Left cardiac atrium (tissue), 4 donors: ENCODE measurements around the gene KREMEN2. TPM values are rescaled to one million over a fixed set of nuclear protein-coding genes. Genes with fewer than 3 reads are reported as not detected.
"Not testable (repeated sequence)": the region's sequence is repeated elsewhere in the genome, so short reads cannot be mapped to it uniquely, and the experiment has no call there.

ENCODE experiments used
- ATAC-seq, 2 donors: fragments of 200-7000 bp; cut with Tn5 transposase; one replicate each; pipeline ENCODE4 v1.9.1; 2020; ENCODE audit warnings: mild to moderate bottlenecking in 2 of 2, moderate library complexity in 2 of 2
- DNase-seq: peaks from one replicate; pipeline ENCODE4 v3.0.0-alpha.2; 2020
- intact Hi-C, 2 donors: fragments of 100-400 bp; cut with DNase I; formaldehyde crosslinking; loops; one replicate each; pipeline versions ENCODE4 v1.14.1 to v1.15.1; 2022 to 2023
- total RNA-seq, 2 donors: library from RNA; stranded (reverse); fragmentation: NEBNext Ultra II Directional; extraction: Animal tissue kit (Norgen Biotek cat#: 25700); gene quantifications; one replicate each; pipeline ENCODE4 v1.2.1, GENCODE V29; 2021
- donor health status: DM: no; HTN: yes; CAD: no.
- donor health status: DM: no; HTN: yes; CAD: no; lungs with severe emphysema.
- donor health status: DM: yes; HTN: yes; CAD: no.
- donor health status: Dilated cardiomyopathy.

KREMEN2 gene
- total RNA-seq, 2 donors from 2014 or later: not detected

DNA sequence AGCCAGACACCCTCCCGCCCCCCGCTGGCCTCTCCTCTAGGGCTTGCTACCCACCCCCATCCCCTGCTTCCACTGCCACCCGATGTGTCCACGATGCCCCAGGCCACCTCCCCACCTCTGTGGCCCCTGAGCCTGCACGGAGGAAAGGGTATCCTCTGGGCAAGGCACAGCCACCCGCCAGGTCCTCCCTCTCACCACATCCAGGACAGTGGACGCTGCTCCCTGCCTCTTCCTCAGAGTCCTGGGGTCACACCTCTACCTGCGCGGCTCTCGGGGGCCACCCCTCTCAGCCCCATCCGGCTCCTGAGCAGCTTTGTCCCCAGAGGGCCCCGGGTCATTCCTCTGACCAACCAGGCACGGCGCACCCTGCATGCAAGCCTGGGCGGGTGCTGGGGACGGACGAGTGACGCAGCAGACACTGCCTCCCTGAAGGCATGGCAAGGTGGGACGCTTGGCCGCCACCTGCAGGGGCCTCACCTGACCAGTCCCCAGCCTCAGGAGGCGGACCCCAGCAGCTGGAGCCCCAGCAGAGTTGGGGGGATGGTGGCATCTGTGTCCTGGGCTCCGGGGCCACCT is 27.6 kb upstream of the KREMEN2 start:
- intact Hi-C loops: no loop called here
- ATAC-seq (peak in 1 of 2 donors; percentile 8), DNase-seq (no peak)

DNA sequence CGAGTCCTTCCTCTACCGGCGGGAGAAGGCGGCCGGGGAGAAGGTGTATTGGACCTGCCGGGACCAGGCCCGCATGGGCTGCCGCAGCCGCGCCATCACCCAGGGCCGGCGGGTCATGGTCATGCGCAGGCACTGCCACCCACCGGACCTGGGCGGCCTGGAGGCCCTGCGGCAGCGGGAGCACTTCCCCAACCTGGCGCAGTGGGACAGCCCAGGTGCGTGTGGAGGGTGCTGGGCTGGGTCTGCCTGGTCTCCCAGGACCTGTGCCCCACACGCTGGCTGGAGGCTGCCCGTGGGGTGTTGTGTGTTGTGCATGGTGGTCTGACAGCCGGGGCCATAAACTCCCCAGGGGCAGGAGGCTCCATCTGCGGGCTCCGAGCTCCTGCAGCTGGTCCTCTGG is 26.9 kb upstream of the KREMEN2 start:
- ATAC-seq: no peak

DNA sequence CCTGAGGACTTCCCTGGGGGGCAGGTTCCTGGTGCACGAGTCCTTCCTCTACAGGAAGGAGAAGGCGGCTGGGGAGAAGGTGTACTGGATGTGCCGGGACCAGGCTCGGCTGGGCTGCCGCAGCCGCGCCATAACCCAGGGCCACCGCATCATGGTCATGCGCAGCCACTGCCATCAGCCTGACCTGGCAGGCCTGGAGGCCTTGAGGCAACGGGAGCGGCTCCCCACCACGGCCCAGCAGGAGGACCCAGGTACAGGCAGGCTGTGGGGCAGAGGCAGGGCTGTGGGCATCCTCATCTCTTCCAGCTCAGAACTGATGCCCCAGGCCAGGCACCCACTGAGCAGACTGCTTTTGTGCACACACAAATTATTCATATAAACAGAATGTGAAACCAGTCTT is 25.9 kb upstream of the KREMEN2 start:
- ATAC-seq (no peak), DNase-seq (no peak)
- intact Hi-C loops: no loop called here

More for the DNA sequence above, 26.9 kb upstream of the KREMEN2 start:
- intact Hi-C loops: no loop called here
- DNase-seq: no peak

GRCh38 chr16:2939968-2940367 is 24.1 kb upstream of the KREMEN2 start:
- no peak for DNase-seq
- intact Hi-C loops: no loop called here
- no peak for ATAC-seq

DNA sequence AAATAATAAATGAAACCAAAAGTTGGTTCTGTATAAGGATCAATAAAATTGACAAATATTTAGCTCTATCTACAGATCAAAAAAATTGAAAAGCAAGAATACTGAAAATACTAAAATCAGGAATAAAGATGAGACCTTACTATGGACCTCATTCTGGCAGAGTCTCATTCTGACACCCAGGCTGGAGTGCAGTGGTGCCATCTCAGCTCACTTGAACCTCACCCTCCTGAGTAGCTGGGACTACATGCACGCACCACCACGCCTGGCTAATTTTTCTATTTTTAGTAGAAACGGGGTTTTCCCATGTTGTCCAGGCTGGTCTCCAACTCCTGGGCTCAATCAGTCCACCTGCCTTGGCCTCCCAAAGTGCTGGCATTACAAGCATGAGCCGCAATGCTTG is 22.0 kb upstream of the KREMEN2 start:
- intact Hi-C loops: no loop called here
- ATAC-seq: no peak
- no peak for DNase-seq

- intact Hi-C loops, ATAC-seq, DNase-seq: not testable (repeated sequence)
These were observed 20.4 kb upstream of the KREMEN2 start for GRCh38 chr16:2943716-2944115.

DNA sequence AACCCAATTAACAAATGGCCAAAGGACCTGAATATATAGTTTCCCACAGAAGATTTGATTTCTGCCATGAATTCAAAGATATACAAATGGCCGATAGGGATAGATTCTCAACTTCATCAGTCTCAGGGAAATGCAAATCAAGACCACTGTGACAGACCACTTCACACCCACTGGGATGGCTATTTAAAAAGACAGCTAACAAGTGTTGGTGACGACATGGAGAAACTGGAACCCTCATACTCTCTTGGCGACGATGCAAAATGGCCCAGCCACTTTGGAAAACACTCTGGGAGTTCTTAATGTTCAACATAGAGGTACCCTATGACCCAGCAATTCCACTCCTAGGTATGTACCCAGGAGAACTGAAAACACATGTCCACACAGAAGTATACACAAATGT is 17.4 kb upstream of the KREMEN2 start:
- intact Hi-C loops: no loop called here
- no peak for DNase-seq
- no peak for ATAC-seq

DNA sequence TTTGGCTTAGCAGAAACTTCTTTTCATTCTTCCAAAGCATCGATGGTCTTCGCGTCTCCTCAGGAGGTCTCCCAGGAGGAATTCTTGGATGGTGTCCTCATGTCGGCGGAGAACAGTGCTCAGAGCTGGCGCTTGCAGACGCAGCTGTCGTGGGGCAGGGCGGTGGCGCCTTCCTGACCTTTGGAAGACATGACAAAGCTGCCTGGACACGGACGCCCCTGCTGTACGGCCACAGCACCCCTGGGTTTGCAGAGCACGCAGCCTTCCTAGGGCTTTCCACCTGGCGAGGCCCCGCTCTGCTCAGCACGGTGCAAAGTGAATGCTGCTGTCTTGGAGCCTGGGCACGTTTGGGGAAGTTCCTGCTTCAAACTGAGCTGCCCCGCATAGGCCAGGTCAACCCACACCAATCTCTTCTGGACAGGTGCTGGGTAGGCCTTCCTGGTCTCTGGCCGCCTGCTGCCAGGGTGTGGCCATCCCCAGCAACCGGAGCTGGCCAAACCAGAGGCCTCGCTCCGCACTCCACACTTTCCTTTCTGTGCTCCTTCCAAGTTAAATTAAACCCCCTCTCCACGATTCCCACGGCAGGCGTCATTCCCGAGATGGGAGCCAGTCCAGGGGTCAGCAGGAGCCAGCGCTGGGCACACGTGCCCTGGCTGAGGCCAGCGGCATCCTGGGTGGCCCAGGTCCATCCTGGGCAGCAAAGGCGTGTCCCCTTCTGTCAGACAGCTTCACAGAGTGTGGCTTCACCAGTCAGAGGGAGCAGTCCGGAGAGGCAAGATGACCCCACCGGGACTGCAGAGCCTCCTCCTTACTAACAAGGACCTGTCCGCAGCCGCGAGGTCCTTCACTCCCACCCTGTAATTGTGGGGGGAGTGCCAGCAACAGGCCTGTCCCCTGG is 15.0 kb upstream of the KREMEN2 start:
- DNase-seq: no peak
- intact Hi-C loops: no loop called here
- ATAC-seq: no peak

- intact Hi-C loops: no loop called here
- DNase-seq: no peak
- ATAC-seq: no peak
These were observed 14.2 kb upstream of the KREMEN2 start for GRCh38 chr16:2949705-2950352.

GRCh38 chr16:2950353-2950724 is 13.7 kb upstream of the KREMEN2 start:
- intact Hi-C loops: no loop called here

GRCh38 chr16:2950773-2951172 is 13.3 kb upstream of the KREMEN2 start:
- intact Hi-C loops: no loop called here
- DNase-seq (no peak), ATAC-seq (no peak)

More at GRCh38 chr16:2950353-2950724, 13.7 kb upstream of the KREMEN2 start:
- ATAC-seq (no peak), DNase-seq (no peak)

GRCh38 chr16:2952679-2953078 is 11.4 kb upstream of the KREMEN2 start:
- intact Hi-C loops: no loop called here
- DNase-seq: peak; percentile 57

GRCh38 chr16:2953706-2954627 is 10.1 kb upstream of the KREMEN2 start:
- ATAC-seq (no peak), DNase-seq (no peak)
- intact Hi-C loops: no loop called here

More at GRCh38 chr16:2952679-2953078, 11.4 kb upstream of the KREMEN2 start:
- peak; percentile 68 to 88 for ATAC-seq

GRCh38 chr16:2954656-2955381 is 9.3 kb upstream of the KREMEN2 start:
- intact Hi-C loops: no loop called here
- ATAC-seq: no peak
- DNase-seq: no peak

- no peak for ATAC-seq
- DNase-seq: no peak
- intact Hi-C loops: no loop called here
These were observed 8.7 kb upstream of the KREMEN2 start for GRCh38 chr16:2955438-2955778.

GRCh38 chr16:2955779-2956578 is 8.1 kb upstream of the KREMEN2 start:
- intact Hi-C loops: no loop called here
- DNase-seq (no peak), ATAC-seq (no peak)

DNA sequence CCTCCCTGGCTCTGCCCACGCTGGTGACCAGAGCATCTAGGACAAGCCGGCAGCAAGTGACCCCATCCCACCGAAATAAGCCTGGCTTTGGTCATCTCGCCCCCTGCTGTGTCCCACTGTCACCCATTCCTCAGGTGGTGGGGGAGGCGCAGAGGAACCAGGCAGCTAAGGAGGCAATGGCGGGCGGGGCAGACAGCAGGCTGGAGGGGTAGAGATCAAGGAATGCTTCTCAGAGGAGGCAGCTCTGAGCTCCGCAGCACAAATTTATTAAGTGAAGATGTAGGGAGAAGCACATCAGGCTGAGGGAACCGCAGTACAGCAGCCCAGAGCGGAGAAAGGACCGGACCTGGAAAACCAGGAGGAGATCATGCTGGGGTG is 7.5 kb upstream of the KREMEN2 start:
- no peak for ATAC-seq
- intact Hi-C loops: no loop called here
- no peak for DNase-seq

DNA sequence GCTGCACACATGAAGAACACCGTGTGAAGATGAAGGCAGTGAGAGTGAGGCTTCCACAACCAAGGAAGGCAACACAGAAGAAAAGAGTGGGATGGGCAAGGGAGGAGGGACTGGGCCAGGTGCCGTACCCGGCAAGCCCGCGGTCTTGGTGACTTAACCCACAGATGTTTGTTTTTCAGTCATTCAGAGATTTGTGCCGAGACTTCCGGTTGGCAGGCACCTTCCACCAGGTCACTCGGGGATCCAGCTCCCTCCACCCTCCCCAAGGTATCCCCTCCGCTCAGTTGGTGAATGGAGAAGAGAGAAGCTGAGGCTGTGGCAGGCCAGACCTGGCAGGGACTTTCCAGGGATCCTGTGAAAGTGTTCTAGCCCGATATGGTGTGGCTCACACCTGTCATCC is 4.9 kb upstream of the KREMEN2 start:
- ATAC-seq: no peak
- DNase-seq: no peak
- intact Hi-C loops: no loop called here
